ENCODE measurements around the gene TRAF3. TPM values are rescaled to one million over a fixed set of nuclear protein-coding genes. Genes with fewer than 3 reads are reported as not detected.

Gene TRAF3
- total and polyA plus RNA-seq, 2 donors: 9.2 to 14.6 TPM

- Histone ChIP-seq H3K4me1 (ENCODE audit: control insufficient read depth in 2 of 2, insufficient read depth in 2 of 2, low read length in 2 of 2) (peaks cover 8 to 16% of the 10 kb centered on the region in 2 donors), H3K4me3 (ENCODE audit: low read length in 2 of 2) (no peak overlapping the region), H3K9me3 (ENCODE audit: control insufficient read depth in 2 of 2, insufficient read depth in 1 of 2, low read length in 1 of 2) (no peaks in the 10 kb centered on the region), H3K27me3 (ENCODE audit: control insufficient read depth in 2 of 2, insufficient read depth in 1 of 2, low read length in 1 of 2) (no peaks in the 10 kb centered on the region), H3K27ac (ENCODE audit: low read depth in 1 of 2, low read length in 1 of 2) (no peak overlapping the region), H3K36me3 (ENCODE audit: control insufficient read depth in 2 of 2, insufficient read depth in 2 of 2, low read length in 1 of 2) (no peaks in the 10 kb centered on the region)
- no peak for DNase-seq (ENCODE audit: low read depth in 6 of 9, low spot score in 9 of 9)
- 96% methylated on average over 18 of the region's 18 CpGs for WGBS
Observed at GRCh38 chr14:102954081-102954789, 177.0 kb downstream of the TRAF3 start.

- Histone ChIP-seq H3K36me3 (ENCODE audit: control insufficient read depth in 2 of 2, insufficient read depth in 2 of 2, low read length in 1 of 2) (no peaks in the 10 kb centered on the region), H3K4me3 (ENCODE audit: low read length in 2 of 2) (no peak overlapping the region), H3K27ac (ENCODE audit: low read depth in 1 of 2, low read length in 1 of 2) (no peak overlapping the region), H3K4me1 (ENCODE audit: control insufficient read depth in 2 of 2, insufficient read depth in 2 of 2, low read length in 2 of 2) (peaks cover 0 to 8% of the 10 kb centered on the region in 2 donors), H3K9me3 (ENCODE audit: control insufficient read depth in 2 of 2, insufficient read depth in 1 of 2, low read length in 1 of 2) (no peaks in the 10 kb centered on the region), H3K27me3 (ENCODE audit: control insufficient read depth in 2 of 2, insufficient read depth in 1 of 2, low read length in 1 of 2) (no peaks in the 10 kb centered on the region)
- WGBS: 96% methylated on average over 8 of the region's 8 CpGs
- no peak for DNase-seq (ENCODE audit: low read depth in 6 of 9, low spot score in 9 of 9)
Observed at GRCh38 chr14:102955636-102956408, 178.6 kb downstream of the TRAF3 start.

DNA sequence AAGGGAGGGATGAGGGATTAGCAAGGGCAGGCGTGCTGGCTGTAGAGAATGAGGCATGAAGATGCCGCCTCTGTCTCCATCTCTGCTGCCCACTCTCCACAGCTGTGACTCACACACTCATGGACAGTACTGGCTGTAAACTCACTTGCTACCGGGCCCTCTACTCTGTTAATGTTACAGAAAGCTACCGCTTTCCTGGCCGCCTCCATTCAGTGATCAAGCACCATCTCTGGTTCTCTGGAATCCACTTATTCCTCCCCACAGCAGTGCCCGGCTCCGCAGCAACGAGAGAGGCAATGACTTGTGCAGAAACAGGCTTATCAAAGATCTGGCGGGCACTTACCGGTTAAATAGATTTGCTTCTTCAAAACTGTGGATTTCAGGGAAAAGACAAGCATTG is 180.0 kb downstream of the TRAF3 start:
- Histone ChIP-seq H3K36me3 (ENCODE audit: control insufficient read depth in 2 of 2, insufficient read depth in 2 of 2, low read length in 1 of 2) (no peaks in the 10 kb centered on the region), H3K9me3 (ENCODE audit: control insufficient read depth in 2 of 2, insufficient read depth in 1 of 2, low read length in 1 of 2) (no peaks in the 10 kb centered on the region), H3K4me1 (ENCODE audit: control insufficient read depth in 2 of 2, insufficient read depth in 2 of 2, low read length in 2 of 2) (peaks cover 0 to 8% of the 10 kb centered on the region in 2 donors), H3K27me3 (ENCODE audit: control insufficient read depth in 2 of 2, insufficient read depth in 1 of 2, low read length in 1 of 2) (no peaks in the 10 kb centered on the region), H3K27ac (ENCODE audit: low read depth in 1 of 2, low read length in 1 of 2) (no peak overlapping the region), H3K4me3 (ENCODE audit: low read length in 2 of 2) (no peak overlapping the region)
- no peak for DNase-seq (ENCODE audit: low read depth in 6 of 9, low spot score in 9 of 9)
- 98% methylated on average over 10 of the region's 10 CpGs for WGBS

DNA sequence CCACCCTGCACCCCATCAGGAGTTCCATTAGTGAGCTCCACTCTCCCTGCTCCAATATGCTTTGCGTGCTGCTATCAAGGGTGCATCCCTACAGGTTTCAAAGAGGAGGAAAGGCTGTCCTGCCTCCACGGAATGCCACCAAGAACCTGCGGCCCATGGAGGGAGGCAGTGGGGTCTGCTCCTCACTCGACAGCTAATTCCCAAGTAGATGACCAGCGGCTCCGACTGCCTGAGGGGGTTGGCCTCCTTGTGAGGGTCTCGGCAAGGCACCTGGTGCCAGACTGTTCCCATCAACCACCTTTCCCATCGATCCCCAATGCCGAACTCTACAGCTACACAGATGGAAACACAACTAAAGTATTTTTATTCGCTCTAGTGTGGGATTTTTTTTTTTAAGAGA is 181.2 kb downstream of the TRAF3 start:
- DNase-seq (ENCODE audit: low read depth in 6 of 9, low spot score in 9 of 9): no peak
- Histone ChIP-seq H3K4me3 (ENCODE audit: low read length in 2 of 2) (no peak overlapping the region), H3K9me3 (ENCODE audit: control insufficient read depth in 2 of 2, insufficient read depth in 1 of 2, low read length in 1 of 2) (no peaks in the 10 kb centered on the region), H3K27me3 (ENCODE audit: control insufficient read depth in 2 of 2, insufficient read depth in 1 of 2, low read length in 1 of 2) (no peaks in the 10 kb centered on the region), H3K4me1 (ENCODE audit: control insufficient read depth in 2 of 2, insufficient read depth in 2 of 2, low read length in 2 of 2) (peaks cover 0 to 1% of the 10 kb centered on the region in 2 donors), H3K27ac (ENCODE audit: low read depth in 1 of 2, low read length in 1 of 2) (no peak overlapping the region), H3K36me3 (ENCODE audit: control insufficient read depth in 2 of 2, insufficient read depth in 2 of 2, low read length in 1 of 2) (no peaks in the 10 kb centered on the region)
- 98% methylated on average over 10 of the region's 10 CpGs for WGBS

Other genes starting within 250 kb of the TRAF3 start
- gene RCOR1, start 184.8 kb upstream of the TRAF3 start, total RNA-seq: 9.7 TPM
- gene RCOR1, start 184.8 kb upstream of the TRAF3 start, polyA plus RNA-seq: 9.2 TPM
- 2.0 TPM for gene AMN, start 145.2 kb downstream of the TRAF3 start, total RNA-seq
- 3.5 TPM for gene AMN, start 145.2 kb downstream of the TRAF3 start, polyA plus RNA-seq